HepG2 (cell line): Measurements from ENCODE around the gene FOXN3. TPM values are rescaled to one million over a fixed set of nuclear protein-coding genes. Genes with fewer than 3 reads are reported as not detected.

Experiments used
- CEBPG ChIP-seq: IDR thresholded peaks from 2 replicates; pipeline ENCODE4 v1.6.1; 2016
- GTF3A ChIP-seq: sonication (generic); formaldehyde crosslinking; conservative IDR thresholded peaks from 2 replicates; pipeline ENCODE4 v1.4.0; 2020; ENCODE audit warnings: mild to moderate bottlenecking, missing genetic modification reagents
- KLF15 ChIP-seq: sonication (generic); formaldehyde crosslinking; IDR thresholded peaks from 2 replicates; pipeline ENCODE4 v1.8.1; 2023; ENCODE audit warnings: borderline replicate concordance, mild to moderate bottlenecking, inconsistent platforms, missing genetic modification reagents, mixed read lengths
- MIXL1 ChIP-seq: IDR thresholded peaks from 2 replicates; pipeline ENCODE4 v1.6.1; 2016
- PAXIP1 ChIP-seq: sonication (generic); formaldehyde crosslinking; conservative IDR thresholded peaks from 2 replicates; pipeline ENCODE4 v1.4.0; 2020; ENCODE audit warnings: mild to moderate bottlenecking, missing genetic modification reagents, moderate library complexity
- SRY ChIP-seq: sonication (generic); formaldehyde crosslinking; IDR thresholded peaks from 2 replicates; pipeline ENCODE4 v1.8.0; 2022; ENCODE audit warnings: mild to moderate bottlenecking, missing genetic modification reagents
- ZBTB25 ChIP-seq: IDR thresholded peaks from 2 replicates; pipeline ENCODE4 v1.6.1; 2018; ENCODE audit warnings: missing genetic modification reagents
- ZBTB7A ChIP-seq: sonication (generic); formaldehyde crosslinking; IDR thresholded peaks from 2 replicates; pipeline ENCODE4 v1.8.0; 2022; ENCODE audit warnings: mild to moderate bottlenecking, missing genetic modification reagents
- ZNF10 ChIP-seq: sonication (generic); formaldehyde crosslinking; IDR thresholded peaks from 2 replicates; pipeline ENCODE4 v1.4.0; 2020; ENCODE audit warnings: mild to moderate bottlenecking, low read depth, missing genetic modification reagents, borderline replicate concordance
- ZNF138 ChIP-seq: sonication (generic); formaldehyde crosslinking; IDR thresholded peaks from 2 replicates; pipeline ENCODE4 v1.5.0; 2020; ENCODE audit warnings: mild to moderate bottlenecking, low read depth, missing genetic modification reagents
- ZNF280D ChIP-seq: sonication (generic); formaldehyde crosslinking; IDR thresholded peaks from 2 replicates; pipeline ENCODE4 v1.5.1; 2020; ENCODE audit warnings: mild to moderate bottlenecking, missing genetic modification reagents
- ZNF362 ChIP-seq: sonication (generic); formaldehyde crosslinking; IDR thresholded peaks from 2 replicates; pipeline ENCODE4 v1.4.0; 2020; ENCODE audit warnings: missing genetic modification reagents, mild to moderate bottlenecking, borderline replicate concordance
- ZNF710 ChIP-seq: sonication (generic); formaldehyde crosslinking; IDR thresholded peaks from 2 replicates; pipeline ENCODE4 v1.5.0; 2020; ENCODE audit warnings: mild to moderate bottlenecking, missing genetic modification reagents, borderline replicate concordance
- ZSCAN25 ChIP-seq: sonication (generic); formaldehyde crosslinking; IDR thresholded peaks from 2 replicates; pipeline ENCODE4 v1.8.0; 2022; ENCODE audit warnings: mild to moderate bottlenecking, missing genetic modification reagents
- ZSCAN5A ChIP-seq: sonication (generic); formaldehyde crosslinking; IDR thresholded peaks from 2 replicates; pipeline ENCODE4 v1.8.0; 2022; ENCODE audit warnings: mild to moderate bottlenecking, missing genetic modification reagents, borderline replicate concordance
- polyA plus RNA-seq, 8 experiments: library from polyadenylated mRNA; depleted of rRNA in 3 of 8; stranded (reverse) in 7 of 8; unstranded in 1 of 8; fragments of >200 nt; fragmentation: Illumina TruSeq in 4 of 8; extraction: Trizol in 4 of 8; gene quantifications; 2 replicates each; pipeline versions ENCODE4 v1.2.1 to v1.2.3, GENCODE V29; 2011 to 2016; ENCODE audit warnings: low read depth in 4 of 8, missing spikeins in 1 of 8, mixed read lengths in 1 of 8; ENCODE audit not compliant: insufficient read depth in 1 of 8
- total RNA-seq, 5 experiments: library from RNA; depleted of rRNA; stranded (reverse); fragments of >200 nt; fragmentation: Illumina TruSeq; extraction: Trizol; gene quantifications; 2 replicates each; pipeline ENCODE4 v1.2.3, GENCODE V29; 2016; ENCODE audit warnings: low read depth in 1 of 5

The FOXN3 gene
- total and polyA plus RNA-seq, 2 of the 13 experiments (the other 11 are each of a cell fraction or from before 2014, with no cell fraction given): 32.4 to 70.2 TPM

GRCh38 chr14:89232265-89233070 is 184.6 kb downstream of the FOXN3 start (continued):
- TF ChIP-seq ZSCAN5A (0 out of 2 replicates have a peak, but pooled peaks have one; percentile 19), ZBTB25 (CRISPR knock-in tag) (peak; percentile 29; the same call in 1 of the 2 replicates), ZNF138 (no peak), ZNF10 (CRISPR knock-in tag) (no peak), ZNF362 (CRISPR knock-in tag) (peak; percentile 72; the same call in 1 of the 2 replicates), ZNF280D (CRISPR knock-in tag) (peak; percentile 61; the same call in 1 of the 2 replicates), GTF3A (no peak), ZBTB7A (no peak), KLF15 (CRISPR knock-in tag) (no peak), CEBPG (CRISPR knock-in tag) (peak; percentile 92), ZSCAN25 (CRISPR knock-in tag) (no peak), SRY (CRISPR knock-in tag) (no peak), MIXL1 (CRISPR knock-in tag) (peak; percentile 89), ZNF710 (CRISPR knock-in tag) (peak; percentile 76; the same call in 1 of the 2 replicates), PAXIP1 (peak; percentile 87)
